GM18511 (cell line): Measurements from ENCODE around the gene SLX4IP.
"Not testable (repeated sequence)": the region's sequence is repeated elsewhere in the genome, so short reads cannot be mapped to it uniquely, and the experiment has no call there.

Source experiments
- ATAC-seq: cut with Tn5 transposase; IDR thresholded peaks from one replicate; pipeline ENCODE4 v1.9.1; 2021; ENCODE audit warnings: mild to moderate bottlenecking, moderate library complexity; ENCODE audit not compliant: unreplicated experiment

Gene SLX4IP

DNA sequence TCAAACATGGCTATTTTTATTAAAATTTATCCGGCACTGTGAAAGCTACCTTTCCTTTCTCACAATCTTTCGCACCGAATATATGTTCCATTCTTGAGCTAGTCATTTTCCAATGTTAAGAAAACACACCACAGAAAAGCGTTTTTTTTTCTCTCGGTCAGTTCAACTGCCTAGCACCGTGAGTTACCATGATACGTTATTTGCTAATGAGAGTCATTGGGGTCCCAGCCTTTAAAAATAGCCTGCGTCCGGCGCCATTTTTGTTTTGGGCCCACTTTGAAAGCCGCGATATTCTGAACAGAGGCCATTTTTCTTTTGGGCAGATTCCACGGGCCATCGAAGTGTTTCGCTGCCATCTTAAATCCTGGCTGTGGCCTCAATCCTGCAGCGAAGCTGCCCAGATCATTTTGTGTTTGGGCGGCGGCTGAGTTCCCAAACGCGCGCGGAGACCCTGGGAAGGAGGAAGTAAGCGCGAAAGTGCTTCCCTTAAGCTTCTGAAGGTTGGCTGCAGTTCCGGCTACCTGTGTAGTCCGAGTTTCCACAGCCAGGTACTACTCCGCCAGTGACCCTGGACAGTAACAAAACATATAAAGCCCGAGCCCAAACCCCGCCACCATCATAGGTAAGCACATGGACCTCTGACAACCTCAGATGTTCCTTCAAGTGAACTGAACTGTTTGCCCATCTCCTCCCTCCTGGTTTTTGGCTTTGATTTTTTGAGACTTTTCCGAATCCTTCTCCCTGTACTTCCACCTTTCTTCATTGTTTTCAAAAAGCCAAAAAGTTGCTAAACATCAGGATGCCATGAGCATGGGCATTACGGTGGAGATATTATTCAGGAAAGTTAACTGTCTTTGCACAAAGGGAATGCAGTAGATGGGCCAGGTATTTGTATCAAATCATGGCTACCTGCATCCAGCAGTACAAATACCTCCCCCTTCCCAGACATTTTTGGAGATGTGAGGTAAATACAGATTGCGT is at the start of gene SLX4IP:
TSS of gene SLX4IP (plus strand) at position 474 of the 981 bp plus-strand sequence. CDS start 22,900 bp downstream, outside the sequence.
- ATAC-seq: peak; percentile 62

DNA sequence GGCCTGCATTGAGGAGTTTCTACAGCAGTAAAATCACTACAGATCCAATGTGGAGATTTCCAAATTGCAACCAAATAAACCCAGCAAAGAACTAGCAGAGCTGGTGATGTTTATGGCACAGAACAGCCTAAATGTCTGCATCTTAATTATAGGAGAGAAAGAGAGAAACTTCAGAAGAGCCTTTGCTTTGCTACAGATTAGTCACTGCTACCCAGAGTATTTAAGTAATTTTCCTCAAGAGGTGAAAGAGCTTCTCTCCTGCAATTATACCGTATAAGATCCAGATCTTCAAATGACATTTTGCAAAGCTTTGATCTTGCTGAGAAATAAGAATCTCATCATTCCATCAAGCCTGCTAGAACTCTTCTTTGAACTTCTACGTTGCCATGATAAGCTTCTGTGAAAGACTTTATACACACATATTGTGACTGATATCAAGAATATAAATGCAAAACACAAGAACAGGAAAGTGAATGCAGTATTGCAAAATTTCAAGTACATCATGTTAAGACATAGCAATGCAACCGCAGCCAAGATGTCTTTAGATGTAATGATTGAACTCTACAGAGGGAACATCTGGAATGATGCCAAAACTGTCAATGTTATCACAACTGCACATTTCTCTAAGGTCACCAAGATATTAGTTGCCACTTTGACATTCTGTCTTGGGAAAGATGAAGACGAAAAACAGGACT is 49.1 kb upstream of the SLX4IP start:
- no peak for ATAC-seq

DNA sequence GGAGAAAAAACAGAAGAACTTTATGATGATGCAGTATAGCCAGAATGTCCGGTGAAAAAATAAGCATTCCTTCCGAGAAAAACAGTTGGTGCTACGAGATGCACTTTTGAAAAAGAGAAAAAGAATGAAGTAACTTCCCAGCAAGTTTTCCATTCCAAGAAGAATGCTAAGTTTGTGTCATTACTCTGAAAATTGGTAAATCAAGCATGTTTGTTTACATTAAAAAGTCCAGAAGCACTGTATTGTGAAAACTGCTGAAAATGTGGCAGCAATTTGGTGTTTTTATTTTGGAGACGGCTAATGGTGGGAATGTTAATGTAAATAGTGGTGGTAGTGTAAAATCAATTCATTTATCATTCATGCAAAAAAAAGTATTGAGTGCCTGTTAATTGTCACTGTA is 47.4 kb upstream of the SLX4IP start:
- ATAC-seq: no peak

GRCh38 chr20:10388597-10388996 is 46.5 kb upstream of the SLX4IP start:
- no peak for ATAC-seq

DNA sequence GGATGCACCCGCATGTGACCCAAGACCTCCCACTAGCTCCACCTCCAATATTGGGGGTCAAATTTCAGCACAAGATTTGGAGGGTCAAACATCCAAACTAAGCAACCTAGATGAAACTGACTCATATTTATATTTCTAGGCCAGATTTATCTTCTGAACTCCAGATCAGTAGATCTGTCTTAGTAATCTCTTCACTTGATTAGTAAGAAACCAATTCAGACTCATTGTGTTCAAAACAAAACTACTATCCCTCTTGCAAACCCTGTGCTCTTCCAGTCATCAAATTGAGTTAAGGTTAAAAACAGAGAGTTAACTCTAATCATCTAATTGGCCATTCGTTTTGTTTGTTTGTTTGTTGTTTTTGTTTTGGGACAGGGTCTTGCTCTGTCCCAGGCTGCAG is 44.4 kb upstream of the SLX4IP start:
- no peak for ATAC-seq

DNA sequence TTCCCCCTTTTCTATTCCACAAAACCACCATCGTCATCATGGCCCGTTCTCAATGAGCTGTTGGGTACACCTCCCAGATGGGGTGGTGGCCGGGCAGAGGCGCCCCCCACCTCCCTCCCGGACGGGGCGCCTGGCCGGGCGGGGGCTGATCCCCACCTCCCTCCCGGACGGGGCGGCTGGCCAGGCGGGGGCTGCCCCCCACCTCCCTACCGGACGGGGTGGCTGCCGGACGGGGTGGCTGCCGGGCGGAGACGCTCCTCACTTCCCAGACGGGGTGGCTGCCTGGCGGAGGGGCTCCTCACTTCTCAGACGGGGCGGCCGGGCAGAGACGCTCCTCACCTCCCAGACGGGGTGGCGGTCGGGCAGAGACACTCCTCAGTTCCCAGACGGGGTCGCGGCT is 40.4 kb upstream of the SLX4IP start:
- not testable (repeated sequence) for ATAC-seq

GRCh38 chr20:10398834-10399369 is 36.2 kb upstream of the SLX4IP start:
- no peak for ATAC-seq

- no peak for ATAC-seq
Observed at GRCh38 chr20:10402938-10403608, 32.0 kb upstream of the SLX4IP start.

GRCh38 chr20:10404023-10404628 is 31.0 kb upstream of the SLX4IP start:
- no peak for ATAC-seq

GRCh38 chr20:10404959-10405530 is 30.1 kb upstream of the SLX4IP start:
- ATAC-seq: no peak

- ATAC-seq: no peak
Observed at GRCh38 chr20:10408108-10408813, 26.8 kb upstream of the SLX4IP start.

DNA sequence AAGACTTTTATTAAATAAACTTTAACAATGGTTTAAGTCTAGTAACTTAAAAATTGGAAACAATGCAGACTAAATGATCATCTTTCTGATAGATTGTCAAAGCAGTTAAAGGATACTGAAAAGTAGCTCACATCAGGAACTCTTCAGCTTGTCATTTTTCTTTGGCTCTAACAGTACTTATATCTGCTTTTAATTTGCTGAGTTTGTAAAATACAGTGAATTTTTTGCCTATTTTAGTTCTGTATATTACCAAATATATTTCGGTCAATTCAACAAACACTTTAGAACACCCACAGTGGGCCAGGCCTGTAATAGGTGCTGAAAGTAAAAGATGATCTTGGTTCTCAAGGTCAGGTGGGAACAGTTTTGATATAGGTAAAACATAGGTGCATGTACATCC is 23.4 kb upstream of the SLX4IP start:
- no peak for ATAC-seq

- peak; percentile 75 for ATAC-seq
Observed at GRCh38 chr20:10412591-10413408, 22.3 kb upstream of the SLX4IP start.

- no peak for ATAC-seq
Observed at GRCh38 chr20:10415013-10415650, 20.0 kb upstream of the SLX4IP start.

DNA sequence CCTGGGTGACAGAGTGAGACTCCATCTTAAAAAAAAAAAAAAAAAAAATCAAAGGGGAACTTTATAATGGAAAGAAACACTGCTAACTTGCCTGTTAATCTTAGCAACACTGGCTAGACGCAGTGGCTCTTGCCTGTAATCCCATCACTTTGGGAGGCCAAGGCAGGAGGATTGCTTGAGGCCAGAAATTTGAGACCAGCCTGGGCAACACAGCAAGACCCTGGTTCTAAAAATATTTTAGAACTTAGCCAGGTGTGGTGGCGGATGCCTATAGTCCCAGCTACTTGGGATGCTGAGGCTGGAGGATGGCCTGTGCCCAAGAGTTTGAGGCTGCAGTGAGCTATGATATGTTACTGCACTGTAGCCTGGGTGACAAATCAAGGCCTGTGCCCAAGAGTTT is 17.9 kb upstream of the SLX4IP start:
- not testable (repeated sequence) for ATAC-seq

GRCh38 chr20:10419550-10420133 is 15.5 kb upstream of the SLX4IP start:
- ATAC-seq: no peak

- ATAC-seq: peak; percentile 71
Observed at GRCh38 chr20:10423735-10424134, 11.4 kb upstream of the SLX4IP start.
